HCT116 (cell line): ENCODE data around the gene PITPNC1. TPM values are rescaled to one million over a fixed set of nuclear protein-coding genes. Genes with fewer than 3 reads are reported as not detected.

ENCODE experiments used
- ATAC-seq: fragments of 200-7000 bp; cut with Tn5 transposase; 2 replicates; pipeline ENCODE4 v1.9.1; 2020; ENCODE audit warnings: mild to moderate bottlenecking, moderate library complexity
- BruUV-seq: library from RNA; stranded (reverse); fragments of 400-500 nt; replicated peaks from 2 replicates; lab custom pipeline; 2021; lab: Mats Ljungman, UMichigan
- CTCF ChIA-PET: fragments of 300-600 bp; sonication (Branson Sonifier 250); formaldehyde crosslinking; loops from one replicate; lab custom pipeline; 2021; ENCODE audit warnings: antibody characterized with exemption; lab: Charles Lee
- POLR2A ChIA-PET: fragments of 300-600, 350-600 bp; sonication (Branson Sonifier 250); formaldehyde crosslinking; loops from one replicate; lab custom pipeline; 2021; ENCODE audit warnings: antibody characterized with exemption; lab: Charles Lee
- RAD21 ChIA-PET, 2 experiments: fragments of 300-600 bp; sonication (Branson Sonifier 250); formaldehyde crosslinking; loops; one replicate each; lab custom pipeline; 2023; ENCODE audit warnings: low total read pairs in 2 of 2; ENCODE audit not compliant: uncharacterized antibody in 2 of 2, unreplicated experiment in 2 of 2, low non-redundant PET in 1 of 2; lab: Charles Lee
- DNase-seq: peaks from one replicate; pipeline ENCODE4 v3.0.0-alpha.2; 2010; ENCODE audit warnings: low read depth, low spot score
- H2AFZ ChIP-seq: fragments of 200-600 bp; shearing (Covaris generic), sonication (generic); 2 replicates; pipeline ENCODE4 v1.6.1; 2017; ENCODE audit warnings: low read depth, mixed run types, mixed read lengths, antibody characterized with exemption, low read length; ENCODE audit not compliant: poor library complexity, severe bottlenecking
- H3K27ac ChIP-seq: 2 replicates; pipeline ENCODE4 v1.5.1; 2012; ENCODE audit warnings: low read depth, low read length
- H3K27me3 ChIP-seq: fragments of 200-600 bp; sonication (generic); 2 replicates; pipeline ENCODE4 v1.6.1; 2016; ENCODE audit warnings: mixed run types, low read length, mixed read lengths; ENCODE audit not compliant: insufficient read depth
- H3K36me3 ChIP-seq, 2 experiments: fragments of 200-500 bp in 1 of 2; fragments of 200-600 bp in 1 of 2; sonication (Bioruptor generic) in 1 of 2; sonication (generic) in 1 of 2; 2 replicates each; pipeline versions ENCODE4 v1.5.1 to v1.6.1; 2014 to 2016; ENCODE audit warnings: low read length in 2 of 2, inconsistent platforms in 1 of 2, mixed read lengths in 1 of 2, mixed run types in 1 of 2; ENCODE audit not compliant: insufficient read depth in 2 of 2, control insufficient read depth in 1 of 2
- H3K4me1 ChIP-seq, 2 experiments: fragments of 200-600 bp in 1 of 2; sonication (generic) in 1 of 2; 2 replicates each; pipeline versions ENCODE4 v1.5.1 to v1.6.1; 2012 to 2017; ENCODE audit warnings: low read length in 2 of 2, inconsistent platforms in 1 of 2, mild to moderate bottlenecking in 1 of 2, mixed read lengths in 1 of 2, mixed run types in 1 of 2, moderate library complexity in 1 of 2; ENCODE audit not compliant: insufficient read depth in 2 of 2, control insufficient read depth in 1 of 2
- H3K4me2 ChIP-seq: fragments of 200-600 bp; sonication (generic); 2 replicates; pipeline ENCODE4 v1.6.1; 2017; ENCODE audit warnings: mixed run types, low read length, mixed read lengths
- H3K4me3 ChIP-seq, 2 experiments: fragments of 200-600 bp in 1 of 2; sonication (generic) in 1 of 2; replicated peaks in 1 of 2; 2 replicates each; pipeline ENCODE4 v1.5.1; 2011 to 2016; ENCODE audit warnings: low read length in 2 of 2, control low read depth in 1 of 2, low read depth in 1 of 2, mild to moderate bottlenecking in 1 of 2, mixed read lengths in 1 of 2, mixed run types in 1 of 2
- H3K79me2 ChIP-seq: fragments of 200-600 bp; sonication (generic); 2 replicates; pipeline ENCODE4 v1.6.1; 2017; ENCODE audit warnings: mild to moderate bottlenecking, mixed run types, low read length, moderate library complexity, mixed read lengths; ENCODE audit not compliant: insufficient read depth
- H3K9ac ChIP-seq: fragments of 200-600 bp; sonication (generic); 2 replicates; pipeline ENCODE4 v1.6.1; 2016; ENCODE audit warnings: low read length, mixed read lengths
- H3K9me2 ChIP-seq: fragments of 200-600 bp; sonication (generic), shearing (Covaris generic); 2 replicates; pipeline ENCODE4 v1.6.1; 2017; ENCODE audit warnings: mixed run types, mild to moderate bottlenecking, moderate library complexity; ENCODE audit not compliant: insufficient read depth
- H3K9me3 ChIP-seq, 2 experiments: fragments of 200-500 bp in 1 of 2; fragments of 200-600 bp in 1 of 2; sonication (Bioruptor generic) in 1 of 2; sonication (generic) in 1 of 2; 2 replicates each; pipeline ENCODE4 v1.6.1; 2014 to 2017; ENCODE audit warnings: low read length in 2 of 2, mixed read lengths in 2 of 2, inconsistent platforms in 1 of 2, low read depth in 1 of 2, mild to moderate bottlenecking in 1 of 2, mixed run types in 1 of 2, moderate library complexity in 1 of 2; ENCODE audit not compliant: control insufficient read depth in 1 of 2, insufficient read depth in 1 of 2
- H4K20me1 ChIP-seq: fragments of 200-600 bp; sonication (generic), shearing (Covaris generic); 2 replicates; pipeline ENCODE4 v1.6.1; 2017; ENCODE audit warnings: mixed run types, mild to moderate bottlenecking, moderate library complexity; ENCODE audit not compliant: insufficient read depth
- ATF3 ChIP-seq: IDR thresholded peaks from 2 replicates; pipeline ENCODE4 v1.6.1; 2012
- CTCF ChIP-seq, 3 experiments: fragments of 200-600 bp in 1 of 3; sonication (generic) in 1 of 3; IDR thresholded peaks in 2 of 3; conservative IDR thresholded peaks in 1 of 3; 2 replicates each; pipeline ENCODE4 v1.5.1; 2012 to 2017; ENCODE audit warnings: low read depth in 2 of 3, low read length in 2 of 3, antibody characterized with exemption in 1 of 3, borderline replicate concordance in 1 of 3, control low read depth in 1 of 3, mild to moderate bottlenecking in 1 of 3, mixed read lengths in 1 of 3, mixed run types in 1 of 3, moderate library complexity in 1 of 3; ENCODE audit not compliant: insufficient read depth in 1 of 3
- ELF1 ChIP-seq: IDR thresholded peaks from 2 replicates; pipeline ENCODE4 v1.6.1; 2012; ENCODE audit warnings: low read depth, borderline replicate concordance
- EZH2phosphoT487 ChIP-seq: fragments of 200-600 bp; IDR thresholded peaks from 2 replicates; pipeline ENCODE4 v1.6.1; 2018; ENCODE audit warnings: antibody characterized with exemption, borderline replicate concordance
- FOSL1 ChIP-seq: IDR thresholded peaks from 2 replicates; pipeline ENCODE4 v1.6.1; 2012; ENCODE audit warnings: low read depth
- JUND ChIP-seq: IDR thresholded peaks from 2 replicates; pipeline ENCODE4 v1.6.1; 2012
- POLR2A ChIP-seq: IDR thresholded peaks from 2 replicates; pipeline ENCODE4 v1.7.0; 2011; ENCODE audit warnings: borderline replicate concordance; ENCODE audit not compliant: insufficient read depth, insufficient read length; ENCODE audit errors: extremely low read depth
- POLR2AphosphoS5 ChIP-seq: IDR thresholded peaks from 2 replicates; pipeline ENCODE4 v1.6.1; 2011; ENCODE audit warnings: mild to moderate bottlenecking, low read depth, low read length, moderate library complexity
- REST ChIP-seq: IDR thresholded peaks from 2 replicates; pipeline ENCODE4 v1.6.1; 2012; ENCODE audit warnings: low read depth
- SP1 ChIP-seq: IDR thresholded peaks from 2 replicates; pipeline ENCODE4 v1.6.1; 2012; ENCODE audit warnings: low read depth
- YY1 ChIP-seq: IDR thresholded peaks from 2 replicates; pipeline ENCODE4 v1.6.1; 2011; ENCODE audit warnings: low read length, low read depth, moderate library complexity, mild to moderate bottlenecking; ENCODE audit not compliant: insufficient replicate concordance; ENCODE audit errors: extremely low read depth
- ZBTB33 ChIP-seq: IDR thresholded peaks from 2 replicates; pipeline ENCODE4 v1.6.1; 2011; ENCODE audit warnings: mild to moderate bottlenecking, low read length, moderate library complexity; ENCODE audit not compliant: insufficient replicate concordance; ENCODE audit errors: extremely low read depth
- ZFX ChIP-seq: fragments of 450-650 bp; IDR thresholded peaks from 2 replicates; pipeline ENCODE4 v1.6.1; 2017
- ZNF274 ChIP-seq: fragments of 200-500 bp; sonication (Bioruptor generic); IDR thresholded peaks from 2 replicates; pipeline ENCODE4 v1.6.1; 2014; ENCODE audit warnings: mild to moderate bottlenecking, low read depth, low read length, inconsistent platforms
- intact Hi-C: fragments of 100-400 bp; cut with micrococcal nuclease; formaldehyde crosslinking; loops from 2 replicates; pipeline ENCODE4 v1.10.0; 2022
- total RNA-seq: library from RNA; stranded (reverse); gene quantifications from one replicate; pipeline ENCODE4 v1.2.1, GENCODE V29; 2021; ENCODE audit not compliant: unreplicated experiment

Gene PITPNC1
- total RNA-seq, 1 experiment from 2014 or later, result 41.9 TPM

GRCh38 chr17:67636834-67637520 lies 259.9 kb downstream of the PITPNC1 start (continued):
- TF ChIP-seq POLR2AphosphoS5, result no peak

- Histone ChIP-seq H3K4me1 (peaks cover 36 to 44% of the 10 kb centered on the region in 2 experiments), H3K9ac (peak overlapping the region; percentile 28), H2AFZ (no peak overlapping the region), H3K79me2 (no peaks in the 10 kb centered on the region), H4K20me1 (no peaks in the 10 kb centered on the region), H3K9me2 (no peaks in the 10 kb centered on the region), H3K36me3 (no peaks in the 10 kb centered on the region), H3K4me2 (peak overlapping the region; percentile 50), H3K9me3 (no peaks in the 10 kb centered on the region), H3K4me3 (peak overlapping the region in 1 of 2 experiments; percentile 3; a peak in 1 of 4 replicates), H3K27ac (peak overlapping the region; percentile 72), H3K27me3 (no peaks in the 10 kb centered on the region)
- POLR2A ChIA-PET, result interaction anchor here (0.6 to 1.0 kb wide), 2 partner anchors 9 to 51 kb away, joined by 3 read pairs; no protein-coding TSS in a partner anchor
- no TSS peak for BruUV-seq
- CTCF ChIA-PET, result interaction anchor here (0.9 to 1.4 kb wide), 5 partner anchors 9 to 278 kb away, joined by 3 to 7 read pairs (median 3); no protein-coding TSS in a partner anchor
- ATAC-seq, result peak; percentile 88
- DNase-seq, result peak; percentile 88
- RAD21 ChIA-PET, result interaction anchor here in 1 of 2 experiments (0.6 kb wide), 1 partner anchor 9 kb away, joined by 3 read pairs; no protein-coding TSS in a partner anchor
- intact Hi-C loops, result no loop called here
- TF ChIP-seq POLR2AphosphoS5 (peak; percentile 75), POLR2A (no peak), SP1 (peak; percentile 98), REST (no peak), EZH2phosphoT487 (no peak), ATF3 (no peak), ZBTB33 (peak; percentile 74), FOSL1 (peak; percentile 80), YY1 (peak; percentile 66), ZNF274 (no peak), CTCF (IDR thresholded peaks at IDR 0.05 in 2 of 3, conservative IDR thresholded peaks at IDR 0.05 in 1 of 3; ENCODE audit: borderline replicate concordance in 1 of 3, insufficient read depth in 1 of 3, low read depth in 2 of 3, low read length in 2 of 3) (no peak), JUND (peak; percentile 94), ZFX (no peak), ELF1 (peak; percentile 70; the same call in 1 of the 2 replicates)
Observed at GRCh38 chr17:67637901-67638641, 261.0 kb downstream of the PITPNC1 start.
